NCI-H82 treated with DMSO at 0.1 percent for 48 hours (cell line): ENCODE data around the gene ABCA12.

Experiments
- DNase-seq: peaks from one replicate; lab custom pipeline; 2025; ENCODE audit not compliant: unreplicated experiment; lab: John Stamatoyannopoulos, UW

Gene ABCA12

GRCh38 chr2:215036314-215036713 lies 102.1 kb downstream of the ABCA12 start:
- no peak for DNase-seq

GRCh38 chr2:215034154-215034553 lies 104.3 kb downstream of the ABCA12 start:
- DNase-seq, result no peak

- no peak for DNase-seq
Measured at GRCh38 chr2:215032153-215032552, 106.3 kb downstream of the ABCA12 start.

- no peak for DNase-seq
Measured at GRCh38 chr2:215031321-215031720, 107.1 kb downstream of the ABCA12 start.

- DNase-seq, result no peak
Measured at GRCh38 chr2:215029936-215030335, 108.5 kb downstream of the ABCA12 start.

GRCh38 chr2:215028231-215028630 lies 110.2 kb downstream of the ABCA12 start:
- no peak for DNase-seq

- DNase-seq, result no peak
Measured at GRCh38 chr2:215027779-215028178, 110.6 kb downstream of the ABCA12 start.

- no peak for DNase-seq
Measured at GRCh38 chr2:215022910-215023309, 115.5 kb downstream of the ABCA12 start.

GRCh38 chr2:215022418-215022817 lies 116.0 kb downstream of the ABCA12 start:
- no peak for DNase-seq

- DNase-seq, result no peak
Measured at GRCh38 chr2:215020283-215020682, 118.1 kb downstream of the ABCA12 start.

GRCh38 chr2:215019521-215020145 lies 118.8 kb downstream of the ABCA12 start:
- no peak for DNase-seq

- no peak for DNase-seq
Measured at GRCh38 chr2:215019085-215019484, 119.3 kb downstream of the ABCA12 start.

GRCh38 chr2:215015421-215015820 lies 123.0 kb downstream of the ABCA12 start:
- DNase-seq, result no peak

- no peak for DNase-seq
Measured at GRCh38 chr2:215010390-215010789, 128.0 kb downstream of the ABCA12 start.

GRCh38 chr2:215003001-215003400 lies 135.4 kb downstream of the ABCA12 start:
- no peak for DNase-seq

- DNase-seq, result peak; percentile 56
Measured at GRCh38 chr2:215002500-215002899, 135.9 kb downstream of the ABCA12 start.

GRCh38 chr2:215000721-215001120 lies 137.7 kb downstream of the ABCA12 start:
- DNase-seq, result no peak

GRCh38 chr2:214995926-214996670 lies 142.3 kb downstream of the ABCA12 start:
- no peak for DNase-seq

- no peak for DNase-seq
Measured at GRCh38 chr2:214995409-214995808, 143.0 kb downstream of the ABCA12 start.

GRCh38 chr2:214992911-214993310 lies 145.5 kb downstream of the ABCA12 start:
- DNase-seq, result no peak

- DNase-seq, result no peak
Measured at GRCh38 chr2:214989187-214989586, 149.2 kb downstream of the ABCA12 start.

GRCh38 chr2:214987261-214987660 lies 151.2 kb downstream of the ABCA12 start:
- no peak for DNase-seq

GRCh38 chr2:214985619-214986018 lies 152.8 kb downstream of the ABCA12 start:
- DNase-seq, result no peak
